Measurements from ENCODE around the gene PTPA.

- no peak for TF ChIP-seq CTCF (conservative IDR thresholded peaks at IDR 0.05 in 1 of 2, IDR thresholded peaks at IDR 0.05 in 1 of 2; ENCODE audit: low read depth in 1 of 2, low read length in 2 of 2)
- no peak for TF ChIP-seq EZH2 (IDR thresholded peaks at IDR 0.05; ENCODE audit: low read length, missing control alignments)
Observed at GRCh38 chr9:129068110-129068509, 43.1 kb upstream of the PTPA start.
